Measurements from ENCODE around the gene RPL34.
A peak's percentile ranks its signal among the peaks of the same experiment; 100 is the strongest.

- TF ChIP-seq SIX5 (IDR thresholded peaks at IDR 0.05; ENCODE audit: low read depth, low read length) = no peak
- TF ChIP-seq YY1 (IDR thresholded peaks at IDR 0.05; ENCODE audit: low read depth, low read length) = no peak
- no peak for TF ChIP-seq RFX5 (IDR thresholded peaks at IDR 0.05; ENCODE audit: borderline replicate concordance, low read depth, low read length)
- TF ChIP-seq ATF2 (IDR thresholded peaks at IDR 0.05; ENCODE audit: low read length) = no peak
- no peak for TF ChIP-seq TBP (IDR thresholded peaks at IDR 0.05; ENCODE audit: low read depth, low read length)
- TF ChIP-seq GTF2F1 (IDR thresholded peaks at IDR 0.05; ENCODE audit: borderline replicate concordance, low read depth, low read length) = no peak
- TF ChIP-seq POLR2A (IDR thresholded peaks at IDR 0.05; ENCODE audit: control extremely low read depth in 1 of 2, low read depth in 2 of 2, low read length in 2 of 2) = peak; percentile 22 to 53; a peak in 2 of 3 replicates
- no peak for TF ChIP-seq CTCF (IDR thresholded peaks at IDR 0.05; ENCODE audit: control extremely low read depth in 1 of 3, insufficient read depth in 1 of 3, low read depth in 1 of 3, low read length in 3 of 3)
These were observed 4.1 kb downstream of the RPL34 start for GRCh38 chr4:108624263-108625056.

Data from H1 (cell line).